Stimulated activated CD4-positive, alpha-beta T cell treated with anti-CD3 and anti-CD28 coated beads, Interleukin-1b, Interleukin-23, amount 100 ng/mL, for 24 hours (primary cell): Measurements from ENCODE around the gene KIAA0930.
"Not testable (repeated sequence)": the region's sequence is repeated elsewhere in the genome, so short reads cannot be mapped to it uniquely, and the experiment has no call there.

ENCODE experiments used
- DNase-seq, 4 experiments: peaks; one replicate each; pipeline ENCODE4 v3.0.0-alpha.2; 2020; ENCODE audit warnings: low read depth in 4 of 4, low spot score in 1 of 4

KIAA0930 gene

GRCh38 chr22:45202333-45203149 lies 38.2 kb downstream of the KIAA0930 start:
- DNase-seq, result no peak

GRCh38 chr22:45201678-45202332 lies 38.9 kb downstream of the KIAA0930 start:
- no peak for DNase-seq

GRCh38 chr22:45200860-45201511 lies 39.7 kb downstream of the KIAA0930 start:
- no peak for DNase-seq

GRCh38 chr22:45200230-45200629 lies 40.5 kb downstream of the KIAA0930 start:
- no peak for DNase-seq

- no peak for DNase-seq
Measured at GRCh38 chr22:45199723-45200122, 41.0 kb downstream of the KIAA0930 start.

GRCh38 chr22:45198463-45198795 lies 42.3 kb downstream of the KIAA0930 start:
- no peak for DNase-seq

GRCh38 chr22:45197606-45198462 lies 42.9 kb downstream of the KIAA0930 start:
- DNase-seq, result no peak

GRCh38 chr22:45196926-45197605 lies 43.6 kb downstream of the KIAA0930 start:
- no peak for DNase-seq

- no peak for DNase-seq
Measured at GRCh38 chr22:45196308-45196707, 44.4 kb downstream of the KIAA0930 start.

- no peak for DNase-seq
Measured at GRCh38 chr22:45195616-45196015, 45.1 kb downstream of the KIAA0930 start.

- DNase-seq, result no peak
Measured at GRCh38 chr22:45194686-45195085, 46.0 kb downstream of the KIAA0930 start.

- DNase-seq, result no peak
Measured at GRCh38 chr22:45192701-45193187, 48.0 kb downstream of the KIAA0930 start.

GRCh38 chr22:45191746-45192145 lies 48.9 kb downstream of the KIAA0930 start:
- DNase-seq, result not testable (repeated sequence)

- no peak for DNase-seq
Measured at GRCh38 chr22:45190202-45190872, 50.4 kb downstream of the KIAA0930 start.

GRCh38 chr22:45188779-45189178 lies 51.9 kb downstream of the KIAA0930 start:
- no peak for DNase-seq

- DNase-seq, result no peak
Measured at GRCh38 chr22:45187891-45188290, 52.8 kb downstream of the KIAA0930 start.

- DNase-seq, result no peak
Measured at GRCh38 chr22:45185718-45186514, 54.8 kb downstream of the KIAA0930 start.

GRCh38 chr22:45183974-45184373 lies 56.7 kb downstream of the KIAA0930 start:
- DNase-seq, result no peak

GRCh38 chr22:45181766-45182165 lies 58.9 kb downstream of the KIAA0930 start:
- DNase-seq, result no peak
